K562 (cell line): ENCODE measurements around the gene CMBL. TPM values are rescaled to one million over a fixed set of nuclear protein-coding genes. Genes with fewer than 3 reads are reported as not detected.

ENCODE experiments used
- MCM2 ChIP-seq: fragments of 450-650 bp; IDR thresholded peaks from 2 replicates; pipeline ENCODE4 v1.6.1; 2017; ENCODE audit warnings: low read depth, mild to moderate bottlenecking
- SRSF1 ChIP-seq: fragments of 200-400 bp; formaldehyde crosslinking; IDR thresholded peaks from 2 replicates; pipeline ENCODE4 v1.6.1; 2017; ENCODE audit warnings: mild to moderate bottlenecking, low read depth, low read length, moderate library complexity
- ZSCAN32 ChIP-seq: fragments of 450-650 bp; formaldehyde crosslinking; IDR thresholded peaks from 2 replicates; pipeline ENCODE4 v1.4.0; 2020; ENCODE audit warnings: mild to moderate bottlenecking, moderate library complexity
- polyA plus RNA-seq, 8 experiments: library from polyadenylated mRNA; depleted of rRNA in 4 of 8; stranded (reverse) in 5 of 8; unstranded in 3 of 8; fragments of >200 nt; fragmentation: Nextera tagmentation in 2 of 8; fragmentation: Illumina TruSeq in 1 of 8; extraction: Ambion mirVana in 2 of 8; extraction: Trizol in 1 of 8; gene quantifications; 2 replicates each; pipeline versions ENCODE4 v1.2.1 to v1.2.3, GENCODE V29; 2011 to 2014; ENCODE audit warnings: inconsistent platforms in 1 of 8, missing spikeins in 1 of 8
- total RNA-seq, 7 experiments: library from RNA; depleted of rRNA in 6 of 7; stranded (reverse); fragments of >200 nt in 6 of 7; fragmentation: Illumina TruSeq in 2 of 7; extraction: Trizol in 2 of 7; gene quantifications; 2 replicates each; pipeline versions ENCODE4 v1.2.1 to v1.2.3, GENCODE V29; 2011 to 2021; ENCODE audit warnings: low replicate concordance in 1 of 7
- TF ChIP-seq, protein P1 (sequence below): fragments of 250-450 bp; sonication (Bioruptor Pico); IDR thresholded peaks from 2 replicates; pipeline ENCODE4 v1.5.1; 2021; ENCODE audit warnings: mild to moderate bottlenecking
- TF ChIP-seq, protein P2 (sequence below): fragments of 450-650 bp; IDR thresholded peaks from 2 replicates; pipeline ENCODE4 v1.6.1; 2016; ENCODE audit warnings: low read depth
- TF ChIP-seq, protein P3 (sequence below), 3 experiments: fragments of 200-800 bp in 1 of 3; fragments of 250-450 bp in 1 of 3; fragments of 450-650 bp in 1 of 3; sonication (Bioruptor Pico) in 1 of 3; sonication (Bioruptor generic) in 1 of 3; formaldehyde crosslinking in 1 of 3; IDR thresholded peaks; 2 replicates each; pipeline versions ENCODE4 v1.6.1 to v1.8.0; 2016 to 2022; ENCODE audit warnings: mild to moderate bottlenecking in 2 of 3, missing genetic modification characterization in 2 of 3, missing compliant biosample characterization in 1 of 3, moderate library complexity in 1 of 3

CMBL gene
- total and polyA plus RNA-seq, 9 of the 15 experiments (the other 6 are each of a cell fraction or from before 2014, with no cell fraction given) = 22.6 to 192 (median 71.1) TPM

DNA sequence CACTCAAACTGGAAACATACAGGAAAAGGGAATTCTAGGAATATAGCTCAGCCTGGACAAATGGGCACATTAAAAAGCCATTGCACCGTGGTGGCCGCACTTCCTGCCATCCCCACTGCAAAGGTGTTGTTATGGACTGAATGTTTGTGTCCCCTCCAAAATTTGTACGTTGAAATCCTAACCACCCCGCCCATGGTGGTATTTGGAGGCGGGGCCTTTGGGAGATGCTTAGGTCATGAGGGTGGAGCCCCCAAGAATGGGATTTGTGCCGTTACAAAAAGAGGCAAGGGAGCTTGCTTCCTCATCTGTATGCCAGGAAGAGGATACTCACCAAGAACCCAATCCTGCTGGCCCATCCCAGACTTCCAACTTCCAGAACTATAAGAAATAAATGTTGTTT is 1.1 kb upstream of the CMBL start (continued):
- TF ChIP-seq, protein P1, sequence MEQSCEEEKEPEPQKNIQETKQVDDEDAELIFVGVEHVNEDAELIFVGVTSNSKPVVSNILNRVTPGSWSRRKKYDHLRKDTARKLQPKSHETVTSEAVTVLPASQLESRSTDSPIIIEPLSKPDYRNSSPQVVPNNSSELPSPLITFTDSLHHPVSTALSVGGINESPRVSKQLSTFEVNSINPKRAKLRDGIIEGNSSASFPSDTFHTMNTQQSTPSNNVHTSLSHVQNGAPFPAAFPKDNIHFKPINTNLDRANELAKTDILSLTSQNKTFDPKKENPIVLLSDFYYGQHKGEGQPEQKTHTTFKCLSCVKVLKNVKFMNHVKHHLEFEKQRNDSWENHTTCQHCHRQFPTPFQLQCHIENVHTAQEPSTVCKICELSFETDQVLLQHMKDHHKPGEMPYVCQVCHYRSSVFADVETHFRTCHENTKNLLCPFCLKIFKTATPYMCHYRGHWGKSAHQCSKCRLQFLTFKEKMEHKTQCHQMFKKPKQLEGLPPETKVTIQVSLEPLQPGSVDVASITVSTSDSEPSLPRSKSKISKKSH (CRISPR knock-in tag) = no peak
- TF ChIP-seq MCM2 (no peak), SRSF1 (no peak), ZSCAN32 (CRISPR knock-in tag) (no peak)
- TF ChIP-seq, protein P2, sequence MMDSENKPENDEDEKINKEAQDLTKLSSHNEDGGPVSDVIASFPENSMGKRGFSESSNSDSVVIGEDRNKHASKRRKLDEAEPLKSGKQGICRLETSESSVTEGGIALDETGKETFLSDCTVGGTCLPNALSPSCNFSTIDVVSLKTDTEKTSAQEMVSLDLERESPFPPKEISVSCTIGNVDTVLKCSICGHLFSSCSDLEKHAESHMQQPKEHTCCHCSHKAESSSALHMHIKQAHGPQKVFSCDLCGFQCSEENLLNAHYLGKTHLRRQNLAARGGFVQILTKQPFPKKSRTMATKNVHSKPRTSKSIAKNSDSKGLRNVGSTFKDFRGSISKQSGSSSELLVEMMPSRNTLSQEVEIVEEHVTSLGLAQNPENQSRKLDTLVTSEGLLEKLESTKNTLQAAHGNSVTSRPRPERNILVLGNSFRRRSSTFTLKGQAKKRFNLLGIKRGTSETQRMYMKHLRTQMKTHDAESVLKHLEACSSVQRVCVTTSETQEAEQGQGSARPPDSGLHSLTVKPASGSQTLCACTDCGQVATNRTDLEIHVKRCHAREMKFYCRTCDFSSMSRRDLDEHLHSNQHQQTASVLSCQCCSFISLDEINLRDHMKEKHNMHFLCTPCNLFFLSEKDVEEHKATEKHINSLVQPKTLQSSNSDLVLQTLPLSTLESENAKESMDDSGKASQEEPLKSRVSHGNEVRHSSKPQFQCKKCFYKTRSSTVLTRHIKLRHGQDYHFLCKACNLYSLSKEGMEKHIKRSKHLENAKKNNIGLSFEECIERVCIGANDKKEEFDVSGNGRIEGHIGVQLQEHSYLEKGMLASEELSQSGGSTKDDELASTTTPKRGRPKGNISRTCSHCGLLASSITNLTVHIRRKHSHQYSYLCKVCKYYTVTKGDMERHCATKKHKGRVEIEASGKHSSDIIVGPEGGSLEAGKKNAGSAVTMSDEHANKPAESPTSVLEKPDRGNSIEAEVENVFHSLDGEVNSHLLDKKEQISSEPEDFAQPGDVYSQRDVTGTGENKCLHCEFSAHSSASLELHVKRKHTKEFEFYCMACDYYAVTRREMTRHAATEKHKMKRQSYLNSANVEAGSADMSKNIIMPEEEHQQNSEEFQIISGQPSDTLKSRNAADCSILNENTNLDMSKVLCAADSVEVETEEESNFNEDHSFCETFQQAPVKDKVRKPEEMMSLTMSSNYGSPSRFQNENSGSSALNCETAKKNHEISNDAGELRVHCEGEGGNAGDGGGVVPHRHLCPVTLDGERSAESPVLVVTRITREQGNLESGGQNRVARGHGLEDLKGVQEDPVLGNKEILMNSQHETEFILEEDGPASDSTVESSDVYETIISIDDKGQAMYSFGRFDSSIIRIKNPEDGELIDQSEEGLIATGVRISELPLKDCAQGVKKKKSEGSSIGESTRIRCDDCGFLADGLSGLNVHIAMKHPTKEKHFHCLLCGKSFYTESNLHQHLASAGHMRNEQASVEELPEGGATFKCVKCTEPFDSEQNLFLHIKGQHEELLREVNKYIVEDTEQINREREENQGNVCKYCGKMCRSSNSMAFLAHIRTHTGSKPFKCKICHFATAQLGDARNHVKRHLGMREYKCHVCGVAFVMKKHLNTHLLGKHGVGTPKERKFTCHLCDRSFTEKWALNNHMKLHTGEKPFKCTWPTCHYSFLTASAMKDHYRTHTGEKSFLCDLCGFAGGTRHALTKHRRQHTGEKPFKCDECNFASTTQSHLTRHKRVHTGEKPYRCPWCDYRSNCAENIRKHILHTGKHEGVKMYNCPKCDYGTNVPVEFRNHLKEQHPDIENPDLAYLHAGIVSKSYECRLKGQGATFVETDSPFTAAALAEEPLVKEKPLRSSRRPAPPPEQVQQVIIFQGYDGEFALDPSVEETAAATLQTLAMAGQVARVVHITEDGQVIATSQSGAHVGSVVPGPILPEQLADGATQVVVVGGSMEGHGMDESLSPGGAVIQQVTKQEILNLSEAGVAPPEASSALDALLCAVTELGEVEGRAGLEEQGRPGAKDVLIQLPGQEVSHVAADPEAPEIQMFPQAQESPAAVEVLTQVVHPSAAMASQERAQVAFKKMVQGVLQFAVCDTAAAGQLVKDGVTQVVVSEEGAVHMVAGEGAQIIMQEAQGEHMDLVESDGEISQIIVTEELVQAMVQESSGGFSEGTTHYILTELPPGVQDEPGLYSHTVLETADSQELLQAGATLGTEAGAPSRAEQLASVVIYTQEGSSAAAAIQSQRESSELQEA = no peak
- TF ChIP-seq, protein P3, sequence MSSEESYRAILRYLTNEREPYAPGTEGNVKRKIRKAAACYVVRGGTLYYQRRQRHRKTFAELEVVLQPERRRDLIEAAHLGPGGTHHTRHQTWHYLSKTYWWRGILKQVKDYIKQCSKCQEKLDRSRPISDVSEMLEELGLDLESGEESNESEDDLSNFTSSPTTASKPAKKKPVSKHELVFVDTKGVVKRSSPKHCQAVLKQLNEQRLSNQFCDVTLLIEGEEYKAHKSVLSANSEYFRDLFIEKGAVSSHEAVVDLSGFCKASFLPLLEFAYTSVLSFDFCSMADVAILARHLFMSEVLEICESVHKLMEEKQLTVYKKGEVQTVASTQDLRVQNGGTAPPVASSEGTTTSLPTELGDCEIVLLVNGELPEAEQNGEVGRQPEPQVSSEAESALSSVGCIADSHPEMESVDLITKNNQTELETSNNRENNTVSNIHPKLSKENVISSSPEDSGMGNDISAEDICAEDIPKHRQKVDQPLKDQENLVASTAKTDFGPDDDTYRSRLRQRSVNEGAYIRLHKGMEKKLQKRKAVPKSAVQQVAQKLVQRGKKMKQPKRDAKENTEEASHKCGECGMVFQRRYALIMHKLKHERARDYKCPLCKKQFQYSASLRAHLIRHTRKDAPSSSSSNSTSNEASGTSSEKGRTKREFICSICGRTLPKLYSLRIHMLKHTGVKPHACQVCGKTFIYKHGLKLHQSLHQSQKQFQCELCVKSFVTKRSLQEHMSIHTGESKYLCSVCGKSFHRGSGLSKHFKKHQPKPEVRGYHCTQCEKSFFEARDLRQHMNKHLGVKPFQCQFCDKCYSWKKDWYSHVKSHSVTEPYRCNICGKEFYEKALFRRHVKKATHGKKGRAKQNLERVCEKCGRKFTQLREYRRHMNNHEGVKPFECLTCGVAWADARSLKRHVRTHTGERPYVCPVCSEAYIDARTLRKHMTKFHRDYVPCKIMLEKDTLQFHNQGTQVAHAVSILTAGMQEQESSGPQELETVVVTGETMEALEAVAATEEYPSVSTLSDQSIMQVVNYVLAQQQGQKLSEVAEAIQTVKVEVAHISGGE (CRISPR knock-in tag; IDR thresholded peaks at IDR 0.05) = no peak
- TF ChIP-seq, all 486 proteins: peak for 18
